HK-2 (cell line): ENCODE data around the gene XYLT1.
"Not testable (repeated sequence)": the region's sequence is repeated elsewhere in the genome, so short reads cannot be mapped to it uniquely, and the experiment has no call there.

ENCODE experiments used
- DNase-seq: peaks from one replicate; pipeline ENCODE4 v3.0.0-alpha.2; 2018; ENCODE audit not compliant: unreplicated experiment

Gene XYLT1

GRCh38 chr16:17470908-17471718 is at the start of gene XYLT1:
XYLT1 (minus strand) TSS chr16:17470960; CDS start chr16:17470796, 164 bp downstream.
- DNase-seq: no peak

- no peak for DNase-seq
Observed at GRCh38 chr16:17520111-17520510, 49.4 kb upstream of the XYLT1 start.

- DNase-seq: no peak
Observed at GRCh38 chr16:17519101-17519955, 48.6 kb upstream of the XYLT1 start.

- DNase-seq: no peak
Observed at GRCh38 chr16:17518441-17518840, 47.7 kb upstream of the XYLT1 start.

GRCh38 chr16:17515421-17516210 is 44.9 kb upstream of the XYLT1 start:
- no peak for DNase-seq

- DNase-seq: no peak
Observed at GRCh38 chr16:17512636-17513220, 42.0 kb upstream of the XYLT1 start.

GRCh38 chr16:17511340-17511739 is 40.6 kb upstream of the XYLT1 start:
- no peak for DNase-seq

- DNase-seq: no peak
Observed at GRCh38 chr16:17510567-17510966, 39.8 kb upstream of the XYLT1 start.

- no peak for DNase-seq
Observed at GRCh38 chr16:17509194-17509593, 38.4 kb upstream of the XYLT1 start.

- no peak for DNase-seq
Observed at GRCh38 chr16:17508303-17508702, 37.5 kb upstream of the XYLT1 start.

- not testable (repeated sequence) for DNase-seq
Observed at GRCh38 chr16:17507516-17507915, 36.8 kb upstream of the XYLT1 start.

- not testable (repeated sequence) for DNase-seq
Observed at GRCh38 chr16:17505828-17506227, 35.1 kb upstream of the XYLT1 start.

GRCh38 chr16:17504050-17504449 is 33.3 kb upstream of the XYLT1 start:
- DNase-seq: no peak

- no peak for DNase-seq
Observed at GRCh38 chr16:17503331-17503730, 32.6 kb upstream of the XYLT1 start.

GRCh38 chr16:17501321-17501720 is 30.6 kb upstream of the XYLT1 start:
- DNase-seq: no peak

- no peak for DNase-seq
Observed at GRCh38 chr16:17499223-17499902, 28.6 kb upstream of the XYLT1 start.

GRCh38 chr16:17497648-17498047 is 26.9 kb upstream of the XYLT1 start:
- no peak for DNase-seq

GRCh38 chr16:17496891-17497290 is 26.1 kb upstream of the XYLT1 start:
- no peak for DNase-seq

GRCh38 chr16:17493012-17493411 is 22.3 kb upstream of the XYLT1 start:
- DNase-seq: no peak

- no peak for DNase-seq
Observed at GRCh38 chr16:17491140-17491662, 20.4 kb upstream of the XYLT1 start.

- DNase-seq: no peak
Observed at GRCh38 chr16:17488506-17488905, 17.7 kb upstream of the XYLT1 start.
